H9 (cell line): ENCODE results near the gene PARP6. TPM values are rescaled to one million over a fixed set of nuclear protein-coding genes. Genes with fewer than 3 reads are reported as not detected.

Source experiments
- DNase-seq: peaks from one replicate; pipeline ENCODE4 v3.0.0-alpha.2; 2017
- H2AFZ ChIP-seq: one replicate; pipeline ENCODE4 v1.6.1; 2013; ENCODE audit warnings: mild to moderate bottlenecking, low read length, control low read depth, moderate library complexity
- H2AK5ac ChIP-seq: 2 replicates; pipeline ENCODE4 v1.6.1; 2013; ENCODE audit warnings: low read length, control low read depth, mixed read lengths; ENCODE audit not compliant: insufficient read length
- H2BK120ac ChIP-seq: one replicate; pipeline ENCODE4 v1.6.1; 2013; ENCODE audit warnings: low read depth, mild to moderate bottlenecking, low read length, control low read depth, inconsistent platforms; ENCODE audit not compliant: poor library complexity, severe bottlenecking
- H2BK12ac ChIP-seq: 2 replicates; pipeline ENCODE4 v1.6.1; 2013; ENCODE audit warnings: low read length, control low read depth, mixed read lengths, low read depth; ENCODE audit not compliant: insufficient read length
- H2BK15ac ChIP-seq: 2 replicates; pipeline ENCODE4 v1.6.1; 2013; ENCODE audit warnings: low read depth, low read length, control low read depth
- H2BK20ac ChIP-seq: one replicate; pipeline ENCODE4 v1.6.1; 2013; ENCODE audit warnings: low read depth, mild to moderate bottlenecking, low read length, control low read depth, inconsistent platforms; ENCODE audit not compliant: poor library complexity, severe bottlenecking
- H2BK5ac ChIP-seq: 2 replicates; pipeline ENCODE4 v1.6.1; 2013; ENCODE audit warnings: low read length, control low read depth, mixed read lengths; ENCODE audit not compliant: insufficient read length
- H3K14ac ChIP-seq: 2 replicates; pipeline ENCODE4 v1.6.1; 2013; ENCODE audit warnings: low read length, control low read depth; ENCODE audit not compliant: insufficient read depth
- H3K18ac ChIP-seq: 2 replicates; pipeline ENCODE4 v1.6.1; 2013; ENCODE audit warnings: low read depth, mild to moderate bottlenecking, mixed read lengths, low read length, control low read depth; ENCODE audit not compliant: insufficient read length
- H3K23ac ChIP-seq: 2 replicates; pipeline ENCODE4 v1.6.1; 2013; ENCODE audit warnings: low read length, control low read depth, mixed read lengths, low read depth; ENCODE audit not compliant: insufficient read length
- H3K23me2 ChIP-seq: 2 replicates; pipeline ENCODE4 v1.6.1; 2013; ENCODE audit warnings: low read depth, mild to moderate bottlenecking, mixed read lengths, low read length, control low read depth; ENCODE audit not compliant: insufficient read length, poor library complexity, severe bottlenecking
- H3K27ac ChIP-seq: 2 replicates; pipeline ENCODE4 v1.5.1; 2013; ENCODE audit warnings: low read length, control low read depth, mixed read lengths, low read depth; ENCODE audit not compliant: insufficient read length
- H3K27me3 ChIP-seq: 2 replicates; pipeline ENCODE4 v1.6.1; 2013; ENCODE audit warnings: low read length, control low read depth, inconsistent platforms; ENCODE audit not compliant: insufficient read depth
- H3K4ac ChIP-seq: 2 replicates; pipeline ENCODE4 v1.6.1; 2013; ENCODE audit warnings: low read depth, mild to moderate bottlenecking, control low read depth, inconsistent platforms, low read length, moderate library complexity
- H3K4me1 ChIP-seq: 2 replicates; pipeline ENCODE4 v1.6.1; 2013; ENCODE audit warnings: low read length, control low read depth, inconsistent platforms; ENCODE audit not compliant: insufficient read depth
- H3K4me2 ChIP-seq: 2 replicates; pipeline ENCODE4 v1.6.1; 2013; ENCODE audit warnings: low read length, control low read depth, mixed read lengths; ENCODE audit not compliant: insufficient read length, insufficient read depth
- H3K56ac ChIP-seq: 2 replicates; pipeline ENCODE4 v1.6.1; 2013; ENCODE audit warnings: low read depth, mild to moderate bottlenecking, mixed read lengths, low read length, control low read depth; ENCODE audit not compliant: insufficient read length
- H3K79me1 ChIP-seq: 2 replicates; pipeline ENCODE4 v1.6.1; 2013; ENCODE audit warnings: low read depth, mild to moderate bottlenecking, moderate library complexity, low read length, control low read depth, inconsistent platforms; ENCODE audit not compliant: insufficient read depth, poor library complexity, severe bottlenecking
- H3K79me2 ChIP-seq: 2 replicates; pipeline ENCODE4 v1.6.1; 2013; ENCODE audit warnings: low read length, control low read depth, inconsistent platforms; ENCODE audit not compliant: insufficient read depth
- H3K9ac ChIP-seq: 2 replicates; pipeline ENCODE4 v1.6.1; 2013; ENCODE audit warnings: low read length, control low read depth, mixed read lengths; ENCODE audit not compliant: insufficient read length; ENCODE audit errors: extremely low read depth
- H3K9me3 ChIP-seq: one replicate; pipeline ENCODE4 v1.6.1; 2013; ENCODE audit warnings: low read depth, low read length, inconsistent platforms; ENCODE audit not compliant: control insufficient read depth
- H3T11ph ChIP-seq: one replicate; pipeline ENCODE4 v1.6.1; 2013; ENCODE audit warnings: mild to moderate bottlenecking, low read length, control low read depth, inconsistent platforms
- H4K20me1 ChIP-seq: one replicate; pipeline ENCODE4 v1.6.1; 2013; ENCODE audit not compliant: control insufficient read depth, insufficient read length, insufficient read depth
- H4K5ac ChIP-seq: 2 replicates; pipeline ENCODE4 v1.6.1; 2013; ENCODE audit warnings: low read depth, mild to moderate bottlenecking, mixed read lengths, low read length, control low read depth; ENCODE audit not compliant: insufficient read length
- H4K8ac ChIP-seq: replicated peaks from 2 replicates; pipeline ENCODE4 v1.6.1; 2013; ENCODE audit warnings: low read length, control low read depth, mixed read lengths, low read depth; ENCODE audit not compliant: insufficient read length
- H4K91ac ChIP-seq: 2 replicates; pipeline ENCODE4 v1.6.1; 2013; ENCODE audit warnings: low read depth, mild to moderate bottlenecking, moderate library complexity, mixed read lengths, low read length, control low read depth; ENCODE audit not compliant: insufficient read length
- H3K27ac Mint-ChIP-seq, 3 experiments: 2 replicates in 2 of 3; 3 replicates in 1 of 3; pipeline ENCODE4 v1.8.0; 2020 to 2021; ENCODE audit warnings: mixed read lengths in 3 of 3, mild to moderate bottlenecking in 1 of 3, moderate library complexity in 1 of 3
- H3K27me3 Mint-ChIP-seq: 2 replicates; pipeline ENCODE4 v1.8.0; 2021; ENCODE audit warnings: low read depth, mild to moderate bottlenecking, moderate library complexity, mixed read lengths
- H3K36me3 Mint-ChIP-seq, 3 experiments: 2 replicates in 2 of 3; 3 replicates in 1 of 3; pipeline ENCODE4 v1.8.0; 2020 to 2021; ENCODE audit warnings: low read depth in 3 of 3, mixed read lengths in 3 of 3; ENCODE audit not compliant: insufficient read depth in 1 of 3
- H3K4me1 Mint-ChIP-seq, 2 experiments: 2 replicates each; pipeline ENCODE4 v1.8.0; 2020; ENCODE audit warnings: mixed read lengths in 2 of 2
- H3K4me3 Mint-ChIP-seq, 2 experiments: 2 replicates in 1 of 2; 3 replicates in 1 of 2; pipeline ENCODE4 v1.8.0; 2020 to 2021; ENCODE audit warnings: mild to moderate bottlenecking in 2 of 2, mixed read lengths in 2 of 2, moderate library complexity in 1 of 2
- H3K9me3 Mint-ChIP-seq, 2 experiments: 2 replicates in 1 of 2; 3 replicates in 1 of 2; pipeline ENCODE4 v1.8.0; 2020; ENCODE audit warnings: mild to moderate bottlenecking in 2 of 2, mixed read lengths in 2 of 2, moderate library complexity in 1 of 2
- WGBS: extraction: QIAGEN DNeasy Blood & Tissue Kit; methylation state at CpG from one replicate; pipeline ENCODE4 v1.1.7; 2013; ENCODE audit warnings: missing lambda C conversion rate, low lambda C conversion rate, mixed read lengths; ENCODE audit not compliant: insufficient read length; ENCODE audit errors: extremely low coverage; 5-methylcytosine and 5-hydroxymethylcytosine counted together
- total RNA-seq: library from RNA; stranded (reverse); gene quantifications from 2 replicates; pipeline ENCODE4 v1.2.1, GENCODE V29; 2021
- TF ChIP-seq, protein P1 (sequence below): fragments of 200-600 bp; sonication (generic); conservative IDR thresholded peaks from 3 replicates; pipeline ENCODE4 v1.8.0; 2021; ENCODE audit warnings: antibody characterized with exemption, mild to moderate bottlenecking

The PARP6 gene
- total RNA-seq, 1 experiment from 2014 or later: 54.4 TPM

DNA sequence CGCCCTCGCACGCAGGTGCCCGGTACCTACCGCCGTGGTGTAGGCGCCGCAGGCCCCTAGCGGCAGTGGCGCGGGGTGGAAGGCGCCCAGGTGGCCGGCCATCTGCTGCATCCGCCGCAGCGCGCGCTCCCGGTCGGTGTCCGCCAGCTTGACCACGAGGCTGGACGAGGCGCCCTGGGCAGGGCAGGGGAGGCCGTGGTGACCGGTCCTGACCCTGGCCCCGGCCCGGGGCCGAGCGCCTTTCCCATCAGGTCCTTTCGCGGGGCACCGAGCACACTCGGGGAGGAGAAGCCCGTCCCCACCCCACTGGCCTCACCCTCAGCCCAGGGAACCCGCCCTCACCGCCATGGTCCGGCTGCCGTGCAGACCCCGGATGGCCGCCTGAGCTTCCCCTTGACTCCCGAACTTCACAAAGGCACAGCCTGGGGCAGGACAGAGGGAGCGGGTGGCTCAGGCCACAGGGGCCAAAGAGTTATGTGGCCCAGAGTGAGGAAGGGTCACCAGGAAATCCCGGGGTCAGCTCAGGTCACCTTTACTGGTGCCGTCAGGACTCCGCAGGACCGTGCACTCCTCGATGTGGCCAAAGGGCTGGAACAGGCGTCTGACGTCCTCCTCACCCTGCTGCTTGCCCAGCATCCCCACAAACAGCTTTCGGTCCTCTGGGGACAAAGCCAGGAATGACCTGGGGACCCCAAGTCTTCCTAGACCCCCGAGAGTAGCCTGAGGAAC is 17.4 kb upstream of the PARP6 start:
- H3K9ac ChIP-seq: no peak overlapping the region
- H3K79me2 ChIP-seq: no peaks in the 10 kb centered on the region
- TF ChIP-seq, protein P1, sequence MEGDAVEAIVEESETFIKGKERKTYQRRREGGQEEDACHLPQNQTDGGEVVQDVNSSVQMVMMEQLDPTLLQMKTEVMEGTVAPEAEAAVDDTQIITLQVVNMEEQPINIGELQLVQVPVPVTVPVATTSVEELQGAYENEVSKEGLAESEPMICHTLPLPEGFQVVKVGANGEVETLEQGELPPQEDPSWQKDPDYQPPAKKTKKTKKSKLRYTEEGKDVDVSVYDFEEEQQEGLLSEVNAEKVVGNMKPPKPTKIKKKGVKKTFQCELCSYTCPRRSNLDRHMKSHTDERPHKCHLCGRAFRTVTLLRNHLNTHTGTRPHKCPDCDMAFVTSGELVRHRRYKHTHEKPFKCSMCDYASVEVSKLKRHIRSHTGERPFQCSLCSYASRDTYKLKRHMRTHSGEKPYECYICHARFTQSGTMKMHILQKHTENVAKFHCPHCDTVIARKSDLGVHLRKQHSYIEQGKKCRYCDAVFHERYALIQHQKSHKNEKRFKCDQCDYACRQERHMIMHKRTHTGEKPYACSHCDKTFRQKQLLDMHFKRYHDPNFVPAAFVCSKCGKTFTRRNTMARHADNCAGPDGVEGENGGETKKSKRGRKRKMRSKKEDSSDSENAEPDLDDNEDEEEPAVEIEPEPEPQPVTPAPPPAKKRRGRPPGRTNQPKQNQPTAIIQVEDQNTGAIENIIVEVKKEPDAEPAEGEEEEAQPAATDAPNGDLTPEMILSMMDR: no peak
- H3K27me3 ChIP-seq: peaks cover 2% of the 10 kb centered on the region; the same call in 1 of the 2 replicates
- H3K4me2 ChIP-seq: no peak overlapping the region
- no peak overlapping the region for H2BK20ac ChIP-seq
- no peaks in the 10 kb centered on the region for H3K23me2 ChIP-seq
- H4K91ac ChIP-seq: no peak overlapping the region
- no peaks in the 10 kb centered on the region for H3K4me1 Mint-ChIP-seq
- no peak overlapping the region for H3K4me3 Mint-ChIP-seq
- no peaks in the 10 kb centered on the region for H3K4me1 ChIP-seq
- no peaks in the 10 kb centered on the region for H3K9me3 Mint-ChIP-seq
- no peaks in the 10 kb centered on the region for H4K20me1 ChIP-seq
- H3K27me3 Mint-ChIP-seq: peaks cover 41% of the 10 kb centered on the region
- H3K18ac ChIP-seq: no peak overlapping the region
- H2BK120ac ChIP-seq: no peak overlapping the region
- no peak overlapping the region for H2AFZ ChIP-seq
- no peak overlapping the region for H3K27ac Mint-ChIP-seq
- H2BK15ac ChIP-seq: no peak overlapping the region
- no peak overlapping the region for H2BK5ac ChIP-seq
- H3K36me3 Mint-ChIP-seq: no peaks in the 10 kb centered on the region
- H3K14ac ChIP-seq: no peak overlapping the region
- H4K8ac ChIP-seq: no peak overlapping the region
- H3K79me1 ChIP-seq: no peaks in the 10 kb centered on the region
- H3K23ac ChIP-seq: no peak overlapping the region
- no peak for DNase-seq
- no peak overlapping the region for H3K4ac ChIP-seq
- H3K9me3 ChIP-seq: no peaks in the 10 kb centered on the region
- WGBS: no CpG with 5 or more reads among the region's 52 CpGs
- H2AK5ac ChIP-seq: no peak overlapping the region
- no peak overlapping the region for H4K5ac ChIP-seq
- H3K56ac ChIP-seq: no peak overlapping the region
- no peak overlapping the region for H2BK12ac ChIP-seq
- H3T11ph ChIP-seq: no peak overlapping the region
- no peak overlapping the region for H3K27ac ChIP-seq
